NCI-H1436 (cell line): ENCODE data around the gene RAPGEF2.
"Not testable (repeated sequence)": the region's sequence is repeated elsewhere in the genome, so short reads cannot be mapped to it uniquely, and the experiment has no call there.

ENCODE experiments used
- DNase-seq: peaks from one replicate; lab custom pipeline; 2025; lab: John Stamatoyannopoulos, UW

RAPGEF2 gene

DNA sequence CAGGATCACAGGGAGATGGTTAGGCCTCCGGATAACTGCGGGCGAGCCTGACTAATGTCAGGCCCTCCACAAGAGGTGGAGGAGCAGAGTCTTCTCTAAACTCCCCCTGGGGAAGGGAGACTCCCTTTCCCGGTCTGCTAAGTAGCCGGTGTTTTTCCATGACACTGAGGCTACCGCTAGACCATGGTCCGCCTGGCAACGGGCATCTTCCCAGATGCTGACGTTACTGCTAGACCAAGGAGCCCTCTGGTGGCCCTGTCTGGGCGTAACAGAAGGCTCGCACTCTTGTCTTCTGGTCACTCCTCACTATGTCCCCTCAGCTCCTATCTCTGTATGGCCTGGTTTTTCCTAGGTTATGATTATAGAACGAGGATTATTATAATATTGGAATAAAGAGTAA, 213.0 kb downstream of the RAPGEF2 start:
- not testable (repeated sequence) for DNase-seq

GRCh38 chr4:159317203-159317602, 214.3 kb downstream of the RAPGEF2 start:
- no peak for DNase-seq

GRCh38 chr4:159319027-159319426, 216.1 kb downstream of the RAPGEF2 start:
- no peak for DNase-seq

GRCh38 chr4:159326480-159326879, 223.6 kb downstream of the RAPGEF2 start:
- no peak for DNase-seq

- DNase-seq: no peak
These were observed 225.9 kb downstream of the RAPGEF2 start for GRCh38 chr4:159328766-159329165.

- no peak for DNase-seq
These were observed 231.6 kb downstream of the RAPGEF2 start for GRCh38 chr4:159334461-159334860.

GRCh38 chr4:159337041-159337440, 234.2 kb downstream of the RAPGEF2 start:
- no peak for DNase-seq

DNA sequence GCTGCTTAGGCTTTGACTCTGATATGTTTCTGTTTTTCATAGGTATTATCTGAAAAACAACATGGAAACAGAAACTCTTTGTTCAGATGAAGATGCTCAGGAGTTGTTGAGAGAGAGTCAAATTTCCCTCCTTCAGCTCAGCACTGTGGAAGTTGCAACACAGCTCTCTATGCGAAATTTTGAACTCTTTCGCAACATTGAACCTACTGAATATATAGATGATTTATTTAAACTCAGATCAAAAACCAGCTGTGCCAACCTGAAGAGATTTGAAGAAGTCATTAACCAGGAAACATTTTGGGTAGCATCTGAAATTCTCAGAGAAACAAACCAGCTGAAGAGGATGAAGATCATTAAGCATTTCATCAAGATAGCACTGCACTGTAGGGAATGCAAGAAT, 238.6 kb downstream of the RAPGEF2 start:
- no peak for DNase-seq

- no peak for DNase-seq
These were observed 239.5 kb downstream of the RAPGEF2 start for GRCh38 chr4:159342374-159342773.

DNA sequence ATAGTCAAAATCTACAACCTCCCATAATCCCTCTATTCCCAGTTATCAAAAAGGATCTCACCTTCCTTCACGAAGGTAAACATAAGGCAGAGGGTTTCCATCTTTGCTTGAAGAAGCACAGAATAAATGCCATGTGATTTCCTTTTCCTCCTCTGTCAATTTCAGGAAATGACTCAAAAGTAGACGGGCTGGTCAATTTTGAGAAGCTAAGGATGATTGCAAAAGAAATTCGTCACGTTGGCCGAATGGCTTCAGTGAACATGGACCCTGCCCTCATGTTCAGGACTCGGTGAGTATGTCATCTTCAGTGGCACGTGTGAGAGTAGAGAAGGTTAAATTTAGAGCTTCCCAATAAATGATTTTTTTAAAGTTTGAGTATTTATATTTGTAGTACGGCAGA, 240.2 kb downstream of the RAPGEF2 start:
- DNase-seq: no peak

GRCh38 chr4:159344877-159345276, 242.0 kb downstream of the RAPGEF2 start:
- DNase-seq: no peak

DNA sequence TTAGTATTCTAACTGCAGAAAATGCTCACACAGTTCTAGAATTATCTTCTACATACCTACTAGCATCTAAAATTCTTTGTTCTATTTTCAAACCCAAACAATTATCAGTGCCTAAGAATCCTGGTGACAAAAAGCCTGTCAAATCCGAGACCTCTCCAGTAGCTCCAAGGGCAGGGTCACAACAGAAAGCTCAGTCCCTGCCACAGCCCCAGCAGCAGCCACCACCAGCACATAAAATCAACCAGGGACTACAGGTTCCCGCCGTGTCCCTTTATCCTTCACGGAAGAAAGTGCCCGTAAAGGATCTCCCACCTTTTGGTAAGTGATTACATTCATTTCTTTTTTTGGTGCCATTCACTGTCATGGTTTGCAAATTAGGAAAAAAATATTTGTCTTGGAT, 243.8 kb downstream of the RAPGEF2 start:
- no peak for DNase-seq

DNA sequence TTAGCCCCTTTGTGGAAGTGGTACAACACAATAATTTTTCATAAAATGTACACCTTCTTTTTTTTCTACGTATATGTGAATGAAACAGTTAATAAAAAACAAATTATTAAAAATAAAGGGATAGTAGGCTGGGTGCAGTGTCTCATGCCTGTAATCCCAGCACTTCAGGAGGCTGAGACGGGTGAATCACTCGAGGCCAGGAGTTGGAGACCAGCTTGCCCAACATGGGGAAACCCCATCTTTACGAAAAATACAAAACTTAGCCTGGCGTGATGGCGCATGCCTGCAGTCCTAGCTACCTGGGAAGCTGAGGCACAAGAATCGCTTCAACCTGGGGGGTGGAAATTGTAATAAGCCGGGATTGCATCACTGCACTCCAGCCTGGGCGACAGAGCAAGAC, 244.9 kb downstream of the RAPGEF2 start:
- no peak for DNase-seq

GRCh38 chr4:159349332-159349731, 246.5 kb downstream of the RAPGEF2 start:
- DNase-seq: no peak

DNA sequence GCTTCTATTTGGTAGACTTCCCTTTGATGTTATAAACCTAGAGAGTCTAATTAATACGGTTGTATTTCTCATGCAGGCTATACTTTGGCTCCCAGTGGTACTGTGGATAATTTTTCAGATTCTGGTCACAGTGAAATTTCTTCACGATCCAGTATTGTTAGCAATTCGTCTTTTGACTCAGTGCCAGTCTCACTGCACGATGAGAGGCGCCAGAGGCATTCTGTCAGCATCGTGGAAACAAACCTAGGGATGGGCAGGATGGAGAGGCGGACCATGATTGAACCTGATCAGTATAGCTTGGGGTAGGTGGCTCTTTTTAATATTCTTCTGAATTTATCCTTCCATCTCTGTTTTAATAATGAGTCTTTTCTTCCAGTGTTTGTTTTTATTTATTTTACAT, 249.7 kb downstream of the RAPGEF2 start:
- no peak for DNase-seq

GRCh38 chr4:159353422-159354116, 250.7 kb downstream of the RAPGEF2 start:
- no peak for DNase-seq

DNA sequence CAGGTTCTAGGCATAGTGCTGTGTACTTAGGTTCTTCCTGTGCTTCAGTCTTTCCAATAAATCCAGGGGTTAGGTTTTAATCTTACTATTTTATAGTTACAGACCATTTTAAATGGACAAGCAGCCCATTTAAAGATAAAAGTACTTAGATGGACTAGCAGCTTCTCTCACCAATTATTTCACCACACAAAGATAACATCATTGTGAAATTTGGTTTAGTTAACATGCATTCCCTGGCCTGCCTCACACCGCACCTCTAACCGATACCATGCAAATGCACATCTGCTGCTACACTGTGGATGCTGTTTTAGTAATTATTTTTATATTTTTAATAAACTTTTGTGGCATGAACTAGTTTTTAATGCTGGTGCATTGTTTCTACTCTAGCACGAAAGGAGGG, 252.6 kb downstream of the RAPGEF2 start:
- no peak for DNase-seq

DNA sequence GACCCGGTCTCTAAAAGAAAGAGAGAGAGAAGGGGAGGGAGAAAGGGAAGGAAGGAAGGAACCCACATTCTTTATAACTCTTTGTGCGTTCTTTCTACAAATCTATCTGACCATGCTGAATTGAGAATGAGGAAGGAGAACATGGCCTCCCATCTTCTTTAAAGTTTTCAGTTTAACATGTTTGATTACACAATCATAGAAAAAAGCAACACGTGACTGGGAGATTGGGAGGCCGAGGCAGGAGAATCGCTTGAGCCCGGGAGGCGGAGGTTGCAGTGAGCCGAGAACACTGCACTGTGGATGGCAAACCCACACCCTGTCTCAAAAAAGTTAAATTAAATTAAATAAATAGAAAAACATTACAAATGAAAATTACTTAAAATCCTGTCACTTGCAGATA, 254.5 kb downstream of the RAPGEF2 start:
- no peak for DNase-seq

DNA sequence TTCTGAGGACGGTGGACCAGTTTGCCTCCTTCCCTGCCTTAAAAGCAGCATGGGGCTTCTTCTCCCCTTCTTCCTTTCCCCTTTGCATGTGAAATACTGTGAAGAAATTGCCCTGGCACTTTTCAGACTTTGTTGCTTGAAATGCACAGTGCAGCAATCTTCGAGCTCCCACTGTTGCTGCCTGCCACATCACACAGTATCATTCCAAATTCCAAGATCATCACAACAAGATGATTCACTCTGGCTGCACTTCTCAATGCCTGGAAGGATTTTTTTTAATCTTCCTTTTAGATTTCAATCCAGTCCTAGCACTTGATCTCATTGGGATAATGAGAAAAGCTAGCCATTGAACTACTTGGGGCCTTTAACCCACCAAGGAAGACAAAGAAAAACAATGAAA, 255.3 kb downstream of the RAPGEF2 start:
- no peak for DNase-seq

- DNase-seq: no peak
These were observed 257.7 kb downstream of the RAPGEF2 start for GRCh38 chr4:159360549-159360948.

- no peak for DNase-seq
These were observed 260.5 kb downstream of the RAPGEF2 start for GRCh38 chr4:159363361-159363760.

GRCh38 chr4:159366966-159367780, 264.3 kb downstream of the RAPGEF2 start:
- DNase-seq: no peak

DNA sequence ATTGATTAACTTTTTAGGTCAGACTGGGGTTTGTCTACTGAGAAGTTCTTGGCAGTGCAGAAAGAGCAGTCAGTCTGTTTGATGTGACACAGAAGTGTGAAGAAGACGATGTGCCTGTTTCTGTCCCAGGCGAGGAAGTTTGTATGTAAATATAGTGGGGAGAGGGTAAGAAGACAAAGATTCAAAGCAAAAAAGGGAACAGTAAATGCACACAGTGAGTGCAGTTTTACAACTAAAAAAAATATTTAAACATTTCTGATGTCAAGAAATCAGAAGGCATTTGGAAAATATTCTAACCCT, 264.9 kb downstream of the RAPGEF2 start:
- DNase-seq: no peak

DNA sequence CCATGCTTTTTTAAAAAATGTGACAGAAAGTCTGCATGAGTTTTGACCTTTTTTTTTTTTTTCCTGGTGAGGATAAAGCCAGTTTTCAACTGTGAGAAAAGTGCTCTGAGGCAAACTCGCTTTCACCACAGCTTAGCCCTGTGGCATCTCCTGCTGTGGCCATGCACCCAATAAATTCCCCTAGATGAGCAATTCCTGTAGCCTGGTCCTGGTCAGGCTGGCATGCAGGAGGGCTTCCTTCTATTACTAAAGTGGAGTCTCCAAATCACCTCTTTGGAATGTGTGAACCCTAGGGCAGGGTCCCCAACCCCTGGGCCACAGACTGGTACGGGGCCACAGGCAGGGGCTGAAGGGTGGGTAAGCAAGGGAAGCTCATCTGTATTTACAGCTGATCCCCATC, 265.4 kb downstream of the RAPGEF2 start:
- DNase-seq: no peak
